Nephron (organoid): ENCODE results near the gene HNRNPF.

Experiments used
- H3K27ac Mint-ChIP-seq, 3 experiments: 2 replicates each; pipeline ENCODE4 v1.8.0; 2020; ENCODE audit warnings: mixed read lengths in 3 of 3, mild to moderate bottlenecking in 2 of 3, moderate library complexity in 1 of 3
- H3K27me3 Mint-ChIP-seq: 2 replicates; pipeline ENCODE4 v1.8.0; 2021; ENCODE audit warnings: low read depth, mild to moderate bottlenecking, moderate library complexity, mixed read lengths
- H3K36me3 Mint-ChIP-seq: 2 replicates; pipeline ENCODE4 v1.8.0; 2020; ENCODE audit warnings: low read depth, mixed read lengths
- H3K4me1 Mint-ChIP-seq: 2 replicates; pipeline ENCODE4 v1.8.0; 2020; ENCODE audit warnings: mixed read lengths
- H3K4me3 Mint-ChIP-seq, 3 experiments: 2 replicates each; pipeline ENCODE4 v1.8.0; 2020; ENCODE audit warnings: mild to moderate bottlenecking in 3 of 3, mixed read lengths in 3 of 3, moderate library complexity in 2 of 3
- H3K9me3 Mint-ChIP-seq: 2 replicates; pipeline ENCODE4 v1.8.0; 2020; ENCODE audit warnings: mixed read lengths
- CTCF ChIP-seq, 3 experiments: fragments of 200-600 bp; sonication (generic); IDR thresholded peaks; one replicate each; pipeline ENCODE4 v1.5.0; 2021; ENCODE audit warnings: antibody characterized with exemption in 3 of 3; ENCODE audit not compliant: unreplicated experiment in 3 of 3

The HNRNPF gene

GRCh38 chr10:43362191-43362839, 46.7 kb downstream of the HNRNPF start:
- peaks cover 4% of the 10 kb centered on the region for H3K4me1 Mint-ChIP-seq

GRCh38 chr10:43361547-43362190, 47.3 kb downstream of the HNRNPF start:
- H3K27me3 Mint-ChIP-seq = peaks cover 4% of the 10 kb centered on the region
- no peaks in the 10 kb centered on the region for H3K36me3 Mint-ChIP-seq
- no peaks in the 10 kb centered on the region for H3K9me3 Mint-ChIP-seq
- peak overlapping the region; percentile 86 to 94 (median 90) for H3K4me3 Mint-ChIP-seq
- no peak for TF ChIP-seq CTCF (IDR thresholded peaks at IDR 0.05; ENCODE audit: unreplicated experiment in 3 of 3)
- H3K27ac Mint-ChIP-seq = peak overlapping the region; percentile 71 to 89 (median 78)
- H3K4me1 Mint-ChIP-seq = peaks cover 4% of the 10 kb centered on the region

More at GRCh38 chr10:43362191-43362839, 46.7 kb downstream of the HNRNPF start:
- H3K36me3 Mint-ChIP-seq = no peaks in the 10 kb centered on the region
- peak in 1 of 3 experiments; percentile 26 for TF ChIP-seq CTCF (IDR thresholded peaks at IDR 0.05; ENCODE audit: unreplicated experiment in 3 of 3)
- no peaks in the 10 kb centered on the region for H3K9me3 Mint-ChIP-seq
- peaks cover 4% of the 10 kb centered on the region for H3K27me3 Mint-ChIP-seq
- peak overlapping the region; percentile 86 to 94 (median 90) for H3K4me3 Mint-ChIP-seq
- peak overlapping the region; percentile 71 to 89 (median 78) for H3K27ac Mint-ChIP-seq

GRCh38 chr10:43360086-43360485, 48.9 kb downstream of the HNRNPF start:
- TF ChIP-seq CTCF (IDR thresholded peaks at IDR 0.05; ENCODE audit: unreplicated experiment in 3 of 3) = no peak
- no peaks in the 10 kb centered on the region for H3K9me3 Mint-ChIP-seq
- peaks cover 4% of the 10 kb centered on the region for H3K27me3 Mint-ChIP-seq
- no peaks in the 10 kb centered on the region for H3K36me3 Mint-ChIP-seq
- no peak overlapping the region for H3K27ac Mint-ChIP-seq
- H3K4me3 Mint-ChIP-seq = peak overlapping the region; percentile 41 to 70 (median 46)
- H3K4me1 Mint-ChIP-seq = peaks cover 9% of the 10 kb centered on the region

GRCh38 chr10:43355749-43356371, 53.1 kb downstream of the HNRNPF start:
- Mint-ChIP-seq H3K4me3 (no peak overlapping the region), H3K27me3 (no peaks in the 10 kb centered on the region), H3K27ac (peak overlapping the region; percentile 5 to 25 (median 17)), H3K36me3 (no peaks in the 10 kb centered on the region), H3K9me3 (no peaks in the 10 kb centered on the region), H3K4me1 (peaks cover 20% of the 10 kb centered on the region)
- TF ChIP-seq CTCF (IDR thresholded peaks at IDR 0.05; ENCODE audit: unreplicated experiment in 3 of 3) = no peak

GRCh38 chr10:43354879-43355380, 54.1 kb downstream of the HNRNPF start:
- Mint-ChIP-seq H3K4me3 (no peak overlapping the region), H3K27me3 (no peaks in the 10 kb centered on the region)
- no peak for TF ChIP-seq CTCF (IDR thresholded peaks at IDR 0.05; ENCODE audit: unreplicated experiment in 3 of 3)

More at GRCh38 chr10:43354879-43355380, 54.1 kb downstream of the HNRNPF start:
- Mint-ChIP-seq H3K9me3 (no peaks in the 10 kb centered on the region), H3K27ac (peak overlapping the region; percentile 22 to 74 (median 54)), H3K36me3 (no peaks in the 10 kb centered on the region), H3K4me1 (peaks cover 16% of the 10 kb centered on the region)
